ENCODE results near the gene KLHL34.

Gene KLHL34

DNA sequence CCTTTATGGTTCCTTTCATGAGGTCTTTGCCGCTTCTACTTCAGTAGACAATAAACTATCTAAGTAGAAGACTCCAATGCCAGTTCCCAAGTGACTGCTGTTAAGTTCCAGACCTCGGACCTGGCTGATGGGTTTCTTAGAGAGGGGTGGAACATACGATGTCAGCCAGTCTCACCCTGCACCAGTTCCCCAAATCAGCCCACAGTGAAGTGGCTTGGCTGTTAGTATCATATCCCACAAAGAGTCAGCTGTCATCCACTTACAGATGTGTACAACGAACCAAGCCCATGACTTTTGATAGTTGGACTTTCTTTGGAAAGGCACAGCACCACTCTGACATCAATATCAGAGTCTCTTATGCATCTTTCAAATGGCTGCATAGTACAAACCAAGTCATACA is 8.1 kb upstream of the KLHL34 start:
- no peak for TF ChIP-seq JUND (IDR thresholded peaks at IDR 0.05; ENCODE audit: low read depth)
- no peak for DNase-seq (ENCODE audit: low read depth in 1 of 2, low spot score in 1 of 2)
- in situ Hi-C loops (cut with HindIII; ENCODE audit: low pct_unique_long_range_greater_than_20kb, low sequenced_read_pairs) = no loop called here

DNA sequence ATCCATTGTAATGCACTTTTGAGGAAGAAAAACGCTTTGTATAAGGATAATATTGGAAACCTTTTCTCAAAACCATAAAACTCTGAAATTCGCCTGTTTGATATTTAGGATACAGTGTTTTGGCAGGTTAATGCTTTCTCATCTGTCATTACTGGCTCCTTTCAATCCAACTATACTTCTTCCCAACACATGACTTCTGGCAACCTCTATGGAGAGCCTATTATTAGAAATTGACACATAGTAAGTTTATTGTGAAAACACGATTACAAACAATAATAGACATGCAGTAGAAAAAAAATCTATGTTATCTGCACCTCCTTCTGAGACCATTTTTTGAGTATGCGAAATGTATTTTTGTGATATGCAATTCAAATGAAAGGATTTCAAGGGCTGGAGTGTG is 4.6 kb upstream of the KLHL34 start:
- in situ Hi-C loops (cut with HindIII; ENCODE audit: low pct_unique_long_range_greater_than_20kb, low sequenced_read_pairs) = no loop called here
- no peak for TF ChIP-seq JUND (IDR thresholded peaks at IDR 0.05; ENCODE audit: low read depth)
- DNase-seq (ENCODE audit: low read depth in 1 of 2, low spot score in 1 of 2) = no peak

DNA sequence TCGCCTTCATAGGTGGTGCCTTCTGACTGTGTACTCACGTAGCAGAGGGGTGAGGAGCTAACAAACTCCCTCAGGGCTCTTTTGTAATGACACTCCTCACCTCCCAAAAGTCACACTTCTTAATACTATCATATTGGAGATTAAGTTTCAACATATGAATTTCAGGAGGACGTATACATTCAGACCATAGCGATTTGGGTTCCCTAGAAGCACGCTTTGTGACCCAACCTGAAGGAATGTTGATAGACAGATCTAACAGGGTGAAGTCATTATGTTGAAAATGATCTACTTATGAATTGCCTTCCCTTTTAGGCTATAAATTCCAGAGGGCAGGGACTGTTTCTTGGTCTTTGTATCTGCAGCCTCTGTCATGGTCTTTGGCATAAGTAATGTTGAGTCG is 3.2 kb upstream of the KLHL34 start:
- no peak for DNase-seq (ENCODE audit: low read depth in 1 of 2, low spot score in 1 of 2)
- no peak for TF ChIP-seq JUND (IDR thresholded peaks at IDR 0.05; ENCODE audit: low read depth)
- in situ Hi-C loops (cut with HindIII; ENCODE audit: low pct_unique_long_range_greater_than_20kb, low sequenced_read_pairs) = no loop called here

DNA sequence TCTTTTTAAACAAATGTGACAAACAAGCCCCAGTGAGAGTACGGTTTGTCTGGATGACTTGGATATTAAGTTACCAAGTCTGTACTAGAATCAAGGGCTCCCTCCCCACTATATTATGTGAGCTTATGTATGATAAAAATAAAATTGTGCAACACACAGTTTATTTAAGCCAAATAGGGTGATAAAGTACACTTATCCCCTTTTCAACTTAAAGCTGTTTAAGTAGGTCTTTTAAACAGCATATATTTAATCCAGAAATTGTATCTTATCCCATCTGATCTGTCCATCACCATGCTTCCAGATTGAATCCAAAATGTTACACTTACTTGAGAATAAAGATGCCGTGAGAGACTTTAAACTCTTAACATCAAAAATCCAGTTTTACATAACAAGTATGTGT is 2.0 kb upstream of the KLHL34 start:
- in situ Hi-C loops (cut with HindIII; ENCODE audit: low pct_unique_long_range_greater_than_20kb, low sequenced_read_pairs) = no loop called here
- no peak for DNase-seq (ENCODE audit: low read depth in 1 of 2, low spot score in 1 of 2)
- TF ChIP-seq JUND (IDR thresholded peaks at IDR 0.05; ENCODE audit: low read depth) = no peak

DNA sequence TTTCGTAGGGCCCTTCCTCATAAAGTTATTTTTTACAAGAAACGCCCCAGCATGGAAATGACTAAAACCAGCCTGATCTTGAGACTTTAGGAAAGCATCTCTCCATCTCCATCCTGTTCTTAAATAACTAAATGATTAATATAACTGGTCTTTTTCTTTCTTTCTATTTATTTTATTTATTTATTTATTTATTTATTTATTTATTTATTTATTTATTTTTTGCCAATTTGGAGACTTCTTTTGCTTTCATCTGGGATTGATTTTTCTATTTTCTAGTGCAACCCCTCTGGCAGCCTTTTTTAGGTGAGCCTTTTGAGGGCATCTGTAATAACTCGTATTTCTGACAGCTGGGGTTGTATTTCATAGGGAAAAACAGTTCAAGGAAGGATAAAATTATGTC is 1.2 kb upstream of the KLHL34 start:
- no peak for DNase-seq (ENCODE audit: low read depth in 1 of 2, low spot score in 1 of 2)
- TF ChIP-seq JUND (IDR thresholded peaks at IDR 0.05; ENCODE audit: low read depth) = no peak
- in situ Hi-C loops (cut with HindIII; ENCODE audit: low pct_unique_long_range_greater_than_20kb, low sequenced_read_pairs) = no loop called here

DNA sequence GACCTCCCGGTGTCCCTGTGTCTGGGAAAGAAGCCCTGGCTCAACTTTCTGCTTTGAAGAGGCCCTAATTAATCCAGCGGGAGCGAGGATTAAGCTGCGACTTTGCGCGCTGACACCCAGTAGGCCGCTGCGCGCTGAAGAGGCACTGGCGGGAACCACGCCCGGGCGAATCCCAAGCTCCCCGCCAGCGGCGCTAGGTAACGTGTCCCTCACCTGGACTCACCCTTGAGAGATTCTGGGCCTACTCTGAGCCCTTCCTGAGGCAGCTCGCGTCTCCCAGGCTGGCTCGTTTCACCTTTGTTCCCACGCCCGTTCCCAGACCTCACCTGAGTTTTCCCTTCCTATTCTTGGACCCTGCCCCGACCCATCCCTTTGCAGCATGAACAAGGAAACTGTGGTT is 616 bp upstream of the KLHL34 start:
- in situ Hi-C loops (cut with HindIII; ENCODE audit: low pct_unique_long_range_greater_than_20kb, low sequenced_read_pairs) = no loop called here
- DNase-seq (ENCODE audit: low read depth in 1 of 2, low spot score in 1 of 2) = no peak
- no peak for TF ChIP-seq JUND (IDR thresholded peaks at IDR 0.05; ENCODE audit: low read depth)

DNA sequence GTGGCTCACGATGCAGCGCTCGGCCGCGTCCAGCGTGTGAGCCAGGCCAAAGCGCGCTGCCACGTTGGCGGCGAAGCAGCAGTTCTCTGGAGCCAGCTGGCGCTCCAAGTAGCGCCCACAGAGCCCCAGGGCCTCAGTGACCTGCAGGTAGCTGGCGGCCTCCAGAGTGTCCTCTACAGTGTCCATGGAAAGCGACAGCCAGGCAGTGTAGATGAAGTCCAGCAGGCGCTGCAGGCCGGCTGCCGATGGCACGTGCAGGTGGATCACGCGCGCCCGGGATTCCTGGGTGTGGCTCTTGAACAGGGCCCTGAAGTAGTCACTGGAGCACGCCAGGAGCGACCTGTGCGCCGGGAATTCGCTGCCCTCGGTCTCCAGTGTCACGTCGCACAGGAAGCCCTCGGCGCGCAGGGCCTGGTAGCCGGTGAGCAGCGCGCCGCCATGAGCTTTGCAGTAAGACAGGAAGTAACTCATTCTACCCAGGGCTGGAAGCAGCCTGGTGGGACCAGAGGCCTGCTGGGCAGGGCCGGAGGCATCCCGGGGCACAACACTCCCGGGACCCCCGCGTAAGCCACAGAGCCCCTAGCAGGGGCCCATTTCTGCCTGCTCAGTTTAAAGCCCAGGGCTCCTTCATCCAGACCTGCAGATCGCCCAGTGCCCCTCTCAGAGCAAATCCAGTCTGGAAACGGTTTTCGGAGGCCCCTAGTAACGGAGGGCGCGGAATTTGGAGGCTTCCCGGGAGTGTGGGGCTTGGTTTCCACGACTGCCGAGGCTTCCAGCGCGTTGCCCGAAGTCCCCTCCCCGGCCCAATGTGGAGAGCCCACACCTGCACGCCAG is 595 bp downstream of the KLHL34 start:
- TF ChIP-seq JUND (IDR thresholded peaks at IDR 0.05; ENCODE audit: low read depth) = no peak
- DNase-seq (ENCODE audit: low read depth in 1 of 2, low spot score in 1 of 2) = no peak
- in situ Hi-C loops (cut with HindIII; ENCODE audit: low pct_unique_long_range_greater_than_20kb, low sequenced_read_pairs) = no loop called here

DNA sequence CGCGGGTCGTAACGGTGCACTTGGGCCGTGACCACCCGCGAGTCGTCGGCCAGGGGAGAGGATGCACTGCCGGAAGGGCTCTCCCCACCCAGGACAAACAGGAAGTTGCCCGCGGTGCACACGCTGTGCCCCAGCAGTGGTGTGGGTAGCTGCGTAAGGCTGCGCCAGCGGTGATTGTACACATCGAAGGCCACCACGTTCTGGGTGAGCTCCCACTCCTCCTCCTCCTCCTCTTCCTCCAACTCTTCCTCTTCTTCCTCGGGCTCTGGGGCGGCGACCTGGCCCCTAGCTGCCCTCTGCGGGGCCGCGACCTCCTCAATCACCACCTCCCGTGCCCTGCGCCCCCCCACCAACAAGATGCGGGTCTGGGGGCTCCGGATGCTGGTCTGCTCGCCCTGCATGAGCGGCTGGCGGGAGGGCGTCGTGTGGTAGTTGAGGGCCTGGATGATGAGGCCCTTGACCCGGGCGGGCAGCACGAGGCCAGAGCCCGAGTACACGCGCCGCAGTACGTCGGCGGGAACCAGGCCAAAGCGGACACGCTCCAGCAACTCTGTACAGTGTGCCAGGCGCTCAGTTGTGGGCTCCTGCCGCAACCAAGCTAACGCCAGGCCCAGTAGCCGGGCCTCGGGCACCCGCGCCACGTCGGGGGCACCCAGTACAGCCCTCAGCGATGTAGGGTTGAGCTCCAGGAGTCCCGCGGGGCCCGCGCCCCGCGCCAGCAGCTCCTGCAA is 1.4 kb downstream of the KLHL34 start:
- in situ Hi-C loops (cut with HindIII; ENCODE audit: low pct_unique_long_range_greater_than_20kb, low sequenced_read_pairs) = no loop called here
- TF ChIP-seq JUND (IDR thresholded peaks at IDR 0.05; ENCODE audit: low read depth) = no peak
- DNase-seq (ENCODE audit: low read depth in 1 of 2, low spot score in 1 of 2) = no peak

DNA sequence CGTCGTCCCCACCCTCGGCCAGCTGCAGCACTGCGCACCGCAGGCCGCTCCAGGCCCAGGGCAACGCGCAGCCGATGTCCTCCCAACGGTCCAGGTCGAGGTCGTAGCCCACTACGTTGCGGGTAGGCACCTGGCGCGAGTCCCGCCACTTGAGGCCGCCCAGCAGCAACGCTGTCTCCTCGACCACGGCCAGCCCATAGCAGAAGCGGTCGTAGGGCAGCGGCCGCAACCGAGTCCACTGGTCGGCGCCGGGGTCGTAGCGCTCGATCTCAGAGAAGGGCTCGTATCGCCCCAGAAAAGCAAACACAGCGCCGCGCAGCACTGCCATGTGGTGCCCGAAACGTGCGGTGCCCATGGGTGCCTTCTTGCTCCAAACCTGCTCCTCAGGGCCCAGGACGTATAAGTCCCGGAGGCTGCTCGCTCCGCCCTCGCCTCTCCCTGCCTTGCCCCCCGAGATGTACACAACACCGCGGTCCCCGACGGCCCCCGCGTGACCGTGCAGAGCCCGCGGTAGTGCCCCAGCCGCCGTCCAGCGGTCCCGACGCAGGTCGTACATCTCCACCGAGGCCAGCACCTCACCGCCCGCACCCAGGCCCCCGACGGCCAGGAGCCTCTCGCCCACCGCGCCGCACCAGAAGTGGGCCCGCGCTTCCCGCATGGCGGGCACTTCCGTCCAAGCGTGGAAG is 2.1 kb downstream of the KLHL34 start:
- DNase-seq (ENCODE audit: low read depth in 1 of 2, low spot score in 1 of 2) = no peak
- in situ Hi-C loops (cut with HindIII; ENCODE audit: low pct_unique_long_range_greater_than_20kb, low sequenced_read_pairs) = no loop called here
- no peak for TF ChIP-seq JUND (IDR thresholded peaks at IDR 0.05; ENCODE audit: low read depth)

DNA sequence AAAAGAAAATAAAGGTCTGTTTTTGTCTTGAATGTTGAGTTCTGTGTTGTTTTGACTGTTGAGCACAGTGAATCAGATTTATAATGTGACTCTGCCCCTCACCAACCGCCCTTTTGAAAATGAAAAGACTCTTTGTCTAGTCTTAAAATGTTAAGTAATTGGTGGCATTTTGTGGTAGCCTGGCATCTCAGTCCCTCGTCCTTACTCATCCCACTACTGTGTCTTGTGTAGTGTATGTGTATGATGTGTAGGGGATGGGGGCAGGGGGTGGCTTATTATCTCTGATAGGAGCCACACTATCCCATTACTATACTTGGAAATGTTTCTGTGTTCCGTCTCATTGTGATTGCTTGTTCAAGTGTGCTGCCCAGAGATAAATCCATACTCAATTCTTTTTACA is 12.2 kb downstream of the KLHL34 start:
- no peak for TF ChIP-seq JUND (IDR thresholded peaks at IDR 0.05; ENCODE audit: low read depth)
- in situ Hi-C loops (cut with HindIII; ENCODE audit: low pct_unique_long_range_greater_than_20kb, low sequenced_read_pairs) = no loop called here
- no peak for DNase-seq (ENCODE audit: low read depth in 1 of 2, low spot score in 1 of 2)

DNA sequence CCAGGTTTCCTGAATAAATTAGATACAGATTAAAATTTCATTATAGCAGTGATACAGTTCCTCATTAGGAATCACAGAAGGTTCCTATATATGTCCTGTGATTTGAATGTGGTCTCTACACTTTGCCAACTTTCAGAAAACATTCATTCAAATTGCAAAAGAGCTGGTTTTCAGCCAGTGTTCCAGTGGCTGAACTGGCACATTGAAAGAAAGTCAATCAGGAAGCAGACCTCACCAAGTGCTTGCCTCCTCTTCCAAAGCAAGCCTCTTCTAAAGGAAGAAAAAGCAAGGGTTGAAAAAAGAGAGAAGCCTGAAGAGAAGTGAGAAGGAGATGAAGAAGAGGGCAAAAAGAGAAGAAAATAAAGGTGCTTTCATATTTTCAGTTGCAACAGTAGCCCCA is 12.7 kb downstream of the KLHL34 start:
- no peak for DNase-seq (ENCODE audit: low read depth in 1 of 2, low spot score in 1 of 2)
- in situ Hi-C loops (cut with HindIII; ENCODE audit: low pct_unique_long_range_greater_than_20kb, low sequenced_read_pairs) = no loop called here
- TF ChIP-seq JUND (IDR thresholded peaks at IDR 0.05; ENCODE audit: low read depth) = no peak

DNA sequence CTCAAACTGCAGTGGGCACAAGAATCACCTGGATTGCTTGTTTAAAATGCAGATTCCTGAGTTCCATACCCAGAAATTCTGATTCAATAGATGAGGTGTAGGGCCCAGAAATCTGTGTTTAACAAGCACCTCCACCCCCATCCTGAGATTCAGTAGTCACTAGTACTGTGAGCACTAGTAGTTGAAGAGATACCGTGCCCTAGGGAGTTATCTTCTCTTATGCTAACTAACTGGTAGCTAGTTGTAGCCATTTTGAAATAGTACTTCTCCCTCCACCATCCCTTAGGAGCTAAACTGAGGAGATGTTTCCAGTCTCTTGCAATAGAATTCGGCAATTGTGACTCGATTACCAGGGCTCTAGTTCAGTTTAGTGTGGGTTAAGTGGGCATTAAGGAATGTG is 18.4 kb downstream of the KLHL34 start:
- DNase-seq (ENCODE audit: low read depth in 1 of 2, low spot score in 1 of 2) = no peak
- in situ Hi-C loops (cut with HindIII; ENCODE audit: low pct_unique_long_range_greater_than_20kb, low sequenced_read_pairs) = no loop called here
- no peak for TF ChIP-seq JUND (IDR thresholded peaks at IDR 0.05; ENCODE audit: low read depth)

DNA sequence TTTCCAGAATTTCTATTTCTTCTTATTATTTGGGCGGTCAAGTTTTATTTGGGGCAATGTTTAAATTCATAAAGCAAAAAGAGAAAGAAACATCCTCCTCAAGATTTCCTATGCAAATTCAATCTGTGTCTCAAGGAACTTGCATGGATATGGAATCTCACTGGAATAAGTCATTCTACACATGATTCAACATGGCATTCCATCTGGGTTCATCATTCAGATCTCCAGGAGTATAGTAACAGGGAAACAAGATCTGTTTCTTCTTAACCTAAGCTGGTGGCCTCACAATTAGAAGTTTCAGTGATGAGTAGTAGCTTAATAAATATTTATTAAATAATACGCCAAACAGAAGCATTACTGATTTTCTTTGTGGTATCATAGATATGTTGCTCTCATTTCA is 19.8 kb downstream of the KLHL34 start:
- no peak for DNase-seq (ENCODE audit: low read depth in 1 of 2, low spot score in 1 of 2)
- TF ChIP-seq JUND (IDR thresholded peaks at IDR 0.05; ENCODE audit: low read depth) = no peak
- in situ Hi-C loops (cut with HindIII; ENCODE audit: low pct_unique_long_range_greater_than_20kb, low sequenced_read_pairs) = no loop called here
